CD4-positive, alpha-beta memory T cell (primary cell): Measurements from ENCODE around the gene SLC25A39. TPM values are rescaled to one million over a fixed set of nuclear protein-coding genes. Genes with fewer than 3 reads are reported as not detected.

Source experiments
- CTCF ChIA-PET: fragments of 350-600 bp; sonication (Branson Sonifier 250); formaldehyde crosslinking; loops from one replicate; lab custom pipeline; 2021; ENCODE audit warnings: inconsistent platforms; ENCODE audit not compliant: partially characterized antibody; lab: Charles Lee
- POLR2A ChIA-PET: fragments of 350-600 bp; sonication (Branson Sonifier 250); formaldehyde crosslinking; loops from one replicate; lab custom pipeline; 2021; ENCODE audit not compliant: partially characterized antibody; lab: Charles Lee
- DNase-seq, 5 donors: peaks; one replicate each; pipeline versions ENCODE4 v3.0.0 to v3.0.0-alpha.2; 2020 to 2022; ENCODE audit warnings: mixed read lengths in 1 of 5
- H3K27ac ChIP-seq: one replicate; pipeline ENCODE4 v1.7.0; 2013; ENCODE audit warnings: low read depth, low read length
- H3K27me3 ChIP-seq: 2 replicates; pipeline ENCODE4 v1.7.0; 2013; ENCODE audit warnings: mild to moderate bottlenecking, low read length, moderate library complexity; ENCODE audit not compliant: insufficient read depth
- H3K36me3 ChIP-seq: 2 replicates; pipeline ENCODE4 v1.7.0; 2013; ENCODE audit warnings: mild to moderate bottlenecking, low read length, moderate library complexity; ENCODE audit not compliant: insufficient read depth
- H3K4me1 ChIP-seq: 2 replicates; pipeline ENCODE4 v1.7.0; 2013; ENCODE audit warnings: mild to moderate bottlenecking, low read length, moderate library complexity; ENCODE audit not compliant: insufficient read depth
- H3K4me3 ChIP-seq, 2 donors: one replicate each; pipeline ENCODE4 v1.7.0; 2013; ENCODE audit warnings: low read length in 2 of 2, mild to moderate bottlenecking in 1 of 2
- H3K9me3 ChIP-seq, 2 donors: one replicate each; pipeline ENCODE4 v1.7.0; 2013; ENCODE audit warnings: low read length in 2 of 2, control low read depth in 1 of 2; ENCODE audit not compliant: control insufficient read depth in 1 of 2
- H3K27ac Mint-ChIP-seq, 7 donors: one replicate each; pipeline ENCODE4 v1.8.0; 2020 to 2021; ENCODE audit warnings: mixed read lengths in 7 of 7, mild to moderate bottlenecking in 6 of 7, inconsistent platforms in 3 of 7, moderate library complexity in 3 of 7
- H3K27me3 Mint-ChIP-seq, 2 donors: one replicate each; pipeline ENCODE4 v1.8.0; 2020 to 2021; ENCODE audit warnings: mixed read lengths in 2 of 2
- H3K36me3 Mint-ChIP-seq, 2 donors: one replicate each; pipeline ENCODE4 v1.8.0; 2020 to 2021; ENCODE audit warnings: mixed read lengths in 2 of 2, inconsistent platforms in 1 of 2, mild to moderate bottlenecking in 1 of 2
- H3K4me1 Mint-ChIP-seq, 4 donors: one replicate each; pipeline ENCODE4 v1.8.0; 2020 to 2021; ENCODE audit warnings: mixed read lengths in 4 of 4, mild to moderate bottlenecking in 1 of 4
- H3K4me3 Mint-ChIP-seq, 8 donors: one replicate each; pipeline ENCODE4 v1.8.0; 2020 to 2021; ENCODE audit warnings: mixed read lengths in 8 of 8, mild to moderate bottlenecking in 7 of 8, moderate library complexity in 6 of 8, inconsistent platforms in 3 of 8
- H3K9me3 Mint-ChIP-seq, 8 donors: one replicate each; pipeline ENCODE4 v1.8.0; 2020 to 2021; ENCODE audit warnings: mixed read lengths in 8 of 8, mild to moderate bottlenecking in 5 of 8, inconsistent platforms in 3 of 8, moderate library complexity in 1 of 8
- intact Hi-C: fragments of 100-400 bp; cut with micrococcal nuclease; formaldehyde crosslinking; loops from one replicate; pipeline ENCODE4 v1.15.1; 2023
- polyA plus RNA-seq, 2 donors: library from polyadenylated mRNA; unstranded; fragments of 300-500 nt; fragmentation: Illumina TruSeq; gene quantifications; one replicate each; pipeline ENCODE4 v1.2.3, GENCODE V29; 2021
- total RNA-seq, 2 experiments: library from RNA; stranded (reverse); gene quantifications; one replicate each; pipeline ENCODE4 v1.2.3, GENCODE V29; 2021

SLC25A39 gene
- total and polyA plus RNA-seq, 4 experiments from 2014 or later, result 91.2 to 140 (median 105) TPM

DNA sequence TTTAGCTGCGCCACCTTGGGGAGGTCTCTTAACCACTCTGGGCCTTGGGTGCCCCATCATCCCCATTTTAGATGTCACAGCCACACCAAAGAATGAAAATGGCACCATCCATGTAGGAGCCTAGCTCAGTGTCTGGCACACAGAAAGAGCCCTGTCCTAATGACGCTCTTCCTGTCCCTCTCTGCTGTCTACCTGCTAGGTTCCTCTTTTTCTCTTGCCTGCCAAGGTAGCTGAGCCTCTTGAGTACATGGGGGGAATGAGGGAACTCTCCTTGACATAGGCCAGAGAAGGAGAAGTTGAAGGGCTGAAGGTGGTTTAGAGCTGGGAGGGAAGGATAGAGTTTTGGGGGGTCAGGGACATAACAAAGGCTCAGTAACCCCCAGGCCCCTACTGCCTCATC, 14.4 kb downstream of the SLC25A39 start:
- Mint-ChIP-seq H3K27me3 (peaks cover 13 to 28% of the 10 kb centered on the region in 2 donors), H3K4me1 (peaks cover 4 to 26% (median 20%) of the 10 kb centered on the region in 4 donors), H3K36me3 (no peaks in the 10 kb centered on the region), H3K9me3 (no peaks in the 10 kb centered on the region), H3K27ac (peak overlapping the region in 1 of 7 donors; percentile 35), H3K4me3 (peak overlapping the region in 3 of 8 donors; percentile 43 to 71 (median 55))
- intact Hi-C loops, result no loop called here
- Histone ChIP-seq H3K9me3 (no peaks in the 10 kb centered on the region), H3K4me3 (no peak overlapping the region), H3K36me3 (no peaks in the 10 kb centered on the region), H3K27ac (no peak overlapping the region), H3K27me3 (peaks cover 3% of the 10 kb centered on the region), H3K4me1 (peaks cover 21% of the 10 kb centered on the region)
- no peak for DNase-seq
- CTCF ChIA-PET, result interaction anchor here (2.3 to 3.8 kb wide), 2 partner anchors 21 to 100 kb away, joined by 7 to 11 read pairs; no protein-coding TSS in a partner anchor
- POLR2A ChIA-PET, result interaction anchor here (0.9 to 2.8 kb wide), 2 partner anchors 8 to 88 kb away, joined by 3 to 13 read pairs; no protein-coding TSS in a partner anchor

DNA sequence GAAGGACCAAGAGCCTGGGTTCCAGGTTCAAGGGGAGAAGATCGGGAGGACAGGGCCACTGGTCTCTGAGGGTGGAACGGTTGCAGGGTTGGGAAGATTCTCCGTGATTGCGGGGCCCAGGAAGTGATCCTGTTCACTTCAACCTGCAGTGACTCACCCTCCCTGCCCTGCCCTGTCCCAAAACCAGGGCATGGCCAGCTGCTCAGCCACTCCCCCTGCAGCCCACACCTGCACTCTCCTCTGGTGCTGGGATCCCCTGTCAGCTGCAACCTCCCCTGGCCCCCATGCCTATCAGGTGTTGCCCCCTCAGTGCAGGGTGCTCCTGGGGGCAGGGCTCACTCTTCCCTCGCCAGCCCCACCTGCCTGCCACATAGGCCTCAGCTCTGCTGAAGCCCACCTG, 15.2 kb downstream of the SLC25A39 start:
- Mint-ChIP-seq H3K9me3 (no peaks in the 10 kb centered on the region), H3K4me3 (peak overlapping the region in 5 of 8 donors; percentile 34 to 71 (median 58)), H3K4me1 (peaks cover 4 to 26% (median 20%) of the 10 kb centered on the region in 4 donors), H3K36me3 (no peaks in the 10 kb centered on the region), H3K27ac (peak overlapping the region in 1 of 7 donors; percentile 6), H3K27me3 (peaks cover 15 to 34% of the 10 kb centered on the region in 2 donors)
- peaks cover 16% of the 10 kb centered on the region for H3K4me1 ChIP-seq
- ChIA-PET POLR2A (interaction anchor here (0.9 to 2.8 kb wide), 5 partner anchors 9 to 93 kb away, joined by 3 to 13 read pairs (median 4); partner anchors contain the start of gene SLC25A39), CTCF (interaction anchor here (2.3 to 3.8 kb wide), 2 partner anchors 22 to 99 kb away, joined by 7 to 11 read pairs; no protein-coding TSS in a partner anchor)
- H3K36me3 ChIP-seq, result no peaks in the 10 kb centered on the region
- intact Hi-C loops, result no loop called here
- no peak overlapping the region for H3K27ac ChIP-seq
- H3K9me3 ChIP-seq, result no peaks in the 10 kb centered on the region
- DNase-seq, result no peak
- H3K4me3 ChIP-seq, result no peak overlapping the region
- H3K27me3 ChIP-seq, result peaks cover 3% of the 10 kb centered on the region

DNA sequence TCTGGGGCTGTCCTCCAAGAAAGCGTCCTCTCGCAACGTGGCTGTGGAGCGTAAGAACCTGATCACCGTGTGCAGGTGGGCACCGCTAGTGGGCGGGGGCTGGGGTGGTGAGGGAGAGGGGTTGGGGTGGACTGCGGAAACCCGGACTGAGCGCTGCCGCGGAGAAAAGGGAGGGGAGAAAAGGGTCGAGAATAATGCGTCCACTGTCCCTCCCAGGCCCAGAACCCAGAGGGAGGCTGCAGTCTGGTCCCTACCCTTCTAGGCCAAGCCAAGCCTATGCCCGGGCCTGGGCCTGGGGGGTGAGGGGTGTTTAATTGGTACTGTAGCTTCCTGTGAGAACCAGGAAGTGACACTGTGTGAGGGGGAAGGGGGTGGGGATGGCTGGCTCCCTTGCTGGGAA, 15.8 kb downstream of the SLC25A39 start:
- no peak for DNase-seq
- Mint-ChIP-seq H3K4me1 (peaks cover 0 to 26% (median 19%) of the 10 kb centered on the region in 4 donors), H3K27ac (peak overlapping the region in 1 of 7 donors; percentile 50), H3K9me3 (no peaks in the 10 kb centered on the region), H3K36me3 (no peaks in the 10 kb centered on the region), H3K4me3 (peak overlapping the region; percentile 17 to 74 (median 54)), H3K27me3 (peaks cover 12 to 31% of the 10 kb centered on the region in 2 donors)
- H3K9me3 ChIP-seq, result no peaks in the 10 kb centered on the region
- no peak overlapping the region for H3K27ac ChIP-seq
- H3K36me3 ChIP-seq, result no peaks in the 10 kb centered on the region
- no peak overlapping the region for H3K4me3 ChIP-seq
- H3K27me3 ChIP-seq, result peaks cover 3% of the 10 kb centered on the region
- ChIA-PET CTCF (interaction anchor here (2.3 to 3.8 kb wide), 2 partner anchors 22 to 99 kb away, joined by 7 to 11 read pairs; no protein-coding TSS in a partner anchor), POLR2A (interaction anchor here (1.0 to 2.8 kb wide), 7 partner anchors 16 to 92 kb away, joined by 3 to 13 read pairs (median 4); partner anchors contain the start of genes SLC25A39 and UBTF)
- intact Hi-C loops, result loop anchor here (1.0 kb wide), 2 partner anchors 15 to 91 kb away; partner anchors contain the start of gene SLC25A39
- H3K4me1 ChIP-seq, result peaks cover 16% of the 10 kb centered on the region

DNA sequence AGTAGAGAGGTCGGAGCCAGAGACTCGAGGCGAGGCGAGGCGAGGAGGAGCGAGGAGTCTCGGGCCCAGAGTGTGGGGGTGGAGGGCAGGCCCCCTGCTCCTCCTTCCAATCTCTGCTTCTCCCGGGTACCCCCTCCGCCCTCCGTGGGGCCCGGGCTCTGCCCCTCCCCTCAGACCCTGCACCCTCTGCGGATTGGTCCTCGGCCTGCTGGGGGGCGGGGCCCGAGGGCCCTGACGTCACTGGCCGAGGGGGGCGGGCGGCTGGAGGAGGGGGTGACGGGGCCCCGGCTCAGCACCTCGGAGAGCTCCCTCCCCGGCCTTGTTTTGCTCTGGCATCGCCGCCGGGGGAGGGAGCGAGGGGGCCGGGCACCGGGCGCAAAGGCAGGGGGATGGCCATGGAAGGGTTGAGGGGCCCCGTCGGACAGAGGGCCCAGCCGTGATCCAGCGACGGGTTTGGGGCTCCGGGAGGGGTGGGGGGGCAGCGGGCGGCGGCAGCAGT, 16.3 kb downstream of the SLC25A39 start, which contains the start of gene RUNDC3A:
TSS of gene RUNDC3A (plus strand) at position 282 of the 499 bp plus-strand sequence. CDS start 232 bp downstream, outside the sequence.
- ChIA-PET POLR2A (interaction anchor here (1.0 to 2.8 kb wide), 7 partner anchors 17 to 92 kb away, joined by 3 to 13 read pairs (median 4); partner anchors contain the start of genes SLC25A39 and UBTF), CTCF (interaction anchor here (2.3 to 3.8 kb wide), 2 partner anchors 23 to 98 kb away, joined by 7 to 11 read pairs; no protein-coding TSS in a partner anchor)
- peak within 1 kb of the TSS in 2 of 7 donors; percentile 43 to 50 for H3K27ac Mint-ChIP-seq
- Histone ChIP-seq H3K4me3 (no peak within 1 kb of the TSS), H3K4me1 (peaks cover 16% of the 10 kb centered on the region), H3K27ac (no peak within 1 kb of the TSS), H3K36me3 (no peaks in the 10 kb centered on the region), H3K9me3 (no peaks in the 10 kb centered on the region), H3K27me3 (peaks cover 3% of the 10 kb centered on the region)
- H3K4me3 Mint-ChIP-seq, result peak within 1 kb of the TSS; percentile 19 to 80 (median 58)
- peaks cover 0 to 26% (median 19%) of the 10 kb centered on the region in 4 donors for H3K4me1 Mint-ChIP-seq
- H3K27me3 Mint-ChIP-seq, result peaks cover 10 to 32% of the 10 kb centered on the region in 2 donors
- no peaks in the 10 kb centered on the region for H3K9me3 Mint-ChIP-seq
- H3K36me3 Mint-ChIP-seq, result no peaks in the 10 kb centered on the region
- peak; percentile 81 to 85 (median 82) for DNase-seq
- intact Hi-C loops, result loop anchor here (1.0 kb wide), 2 partner anchors 16 to 90 kb away; partner anchors contain the start of gene SLC25A39

DNA sequence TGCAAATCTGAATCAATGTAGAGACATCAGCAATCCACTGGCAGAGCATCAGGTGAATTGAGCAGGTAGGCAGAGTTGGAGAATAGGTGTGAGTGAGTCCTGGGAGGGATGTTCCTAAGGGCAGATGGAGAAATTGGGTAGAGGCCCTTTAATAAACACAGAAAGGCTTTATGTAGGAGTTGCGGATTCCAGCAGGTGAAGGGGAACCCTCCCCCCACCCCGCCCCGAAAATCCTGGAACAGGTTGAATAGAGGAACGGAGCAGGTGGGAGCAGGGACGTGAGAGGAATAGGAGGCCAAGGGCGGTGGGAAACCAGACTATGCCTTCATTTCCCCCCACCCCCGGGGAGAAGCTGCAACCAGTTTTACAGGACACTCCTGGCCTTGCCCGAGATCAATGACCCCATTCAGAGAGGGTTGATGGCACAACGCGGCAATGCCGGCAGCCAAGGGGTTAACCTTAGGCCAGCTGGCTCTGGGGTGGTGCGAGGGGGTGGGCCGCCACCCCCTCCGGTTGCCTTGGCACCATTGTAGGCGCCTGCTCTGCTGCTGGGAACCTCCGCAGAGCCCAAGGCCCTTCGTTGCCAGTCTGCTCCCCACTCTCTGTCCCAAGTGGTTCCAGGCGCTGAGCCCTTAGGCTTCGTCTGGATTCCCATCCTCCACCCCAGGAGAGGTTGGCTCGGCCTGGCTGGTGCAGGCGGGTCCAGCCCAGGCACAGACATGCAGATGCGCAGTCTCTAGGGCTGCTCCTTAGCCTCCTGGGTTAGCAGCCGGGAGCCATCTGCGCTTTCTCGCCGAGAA, 17.0 kb downstream of the SLC25A39 start:
- Histone ChIP-seq H3K4me1 (peaks cover 16% of the 10 kb centered on the region), H3K36me3 (no peaks in the 10 kb centered on the region), H3K27me3 (peaks cover 3% of the 10 kb centered on the region), H3K9me3 (no peaks in the 10 kb centered on the region), H3K4me3 (no peak overlapping the region), H3K27ac (no peak overlapping the region)
- Mint-ChIP-seq H3K36me3 (no peaks in the 10 kb centered on the region), H3K4me1 (peaks cover 0 to 26% (median 19%) of the 10 kb centered on the region in 4 donors), H3K27me3 (peaks cover 12 to 28% of the 10 kb centered on the region in 2 donors), H3K27ac (peak overlapping the region in 3 of 7 donors; percentile 24 to 58 (median 43)), H3K4me3 (peak overlapping the region in 6 of 8 donors; percentile 3 to 51 (median 22)), H3K9me3 (no peaks in the 10 kb centered on the region)
- CTCF ChIA-PET, result no interaction called here
- intact Hi-C loops, result loop anchor here (1.0 kb wide), 2 partner anchors 17 to 89 kb away; partner anchors contain the start of gene SLC25A39
- POLR2A ChIA-PET, result interaction anchor here (1.0 to 2.8 kb wide), 6 partner anchors 17 to 91 kb away, joined by 3 to 13 read pairs (median 4); partner anchors contain the start of gene SLC25A39
- DNase-seq, result peak in 1 of 5 donors; percentile 26

DNA sequence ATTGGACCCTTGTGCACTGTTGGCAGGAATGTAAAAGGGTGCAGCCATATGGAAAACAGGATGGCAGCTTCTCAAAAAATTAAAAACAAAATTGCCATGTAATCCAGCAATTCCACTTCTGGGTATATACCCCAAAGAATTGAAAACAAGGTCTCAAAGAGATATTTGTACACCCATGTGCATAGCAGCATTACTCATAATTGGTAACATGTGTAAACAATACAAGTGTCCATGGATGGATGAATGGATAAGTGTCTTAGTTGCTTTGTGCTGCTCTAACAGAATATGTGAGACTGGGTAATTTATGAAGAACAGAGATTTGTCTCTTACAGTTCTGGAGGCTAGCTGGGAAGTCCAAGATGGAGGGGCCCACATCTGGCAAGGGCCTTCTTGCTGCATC, 20.0 kb downstream of the SLC25A39 start:
- H3K36me3 ChIP-seq, result no peaks in the 10 kb centered on the region
- Mint-ChIP-seq H3K9me3 (no peaks in the 10 kb centered on the region), H3K27ac (no peak overlapping the region), H3K27me3 (peaks cover 8 to 25% of the 10 kb centered on the region in 2 donors), H3K4me1 (peaks cover 0 to 21% (median 17%) of the 10 kb centered on the region in 4 donors), H3K36me3 (no peaks in the 10 kb centered on the region), H3K4me3 (no peak overlapping the region)
- no peak for DNase-seq
- no peak overlapping the region for H3K27ac ChIP-seq
- no peak overlapping the region for H3K4me3 ChIP-seq
- intact Hi-C loops, result no loop called here
- ChIA-PET CTCF (no interaction called here), POLR2A (no interaction called here)
- peaks cover 16% of the 10 kb centered on the region for H3K4me1 ChIP-seq
- no peaks in the 10 kb centered on the region for H3K9me3 ChIP-seq
- H3K27me3 ChIP-seq, result peaks cover 3% of the 10 kb centered on the region
